Activated CD4-positive, CD25-positive, alpha-beta regulatory T cell treated with anti-CD3 and anti-CD28 coated beads, Interleukin-2, amount 50 U/mL, for 24 hours (primary cell): ENCODE data around the gene EFCAB7.

ENCODE experiments used
- ATAC-seq, 2 donors: fragments of 150-1000 bp; cut with Tn5 transposase; one replicate each; pipeline ENCODE4 v1.10.0; 2021; ENCODE audit warnings: mild to moderate bottlenecking in 1 of 2, moderate library complexity in 1 of 2

The EFCAB7 gene

GRCh38 chr1:63522891-63523728, at the start of gene EFCAB7, which contains the start of gene ITGB3BP:
EFCAB7 (plus strand) TSS chr1:63523525; CDS start chr1:63525573, 2,048 bp downstream.
ITGB3BP (minus strand) TSS chr1:63523225; CDS start chr1:63523133, 92 bp downstream.
- peak; percentile 85 to 89 for ATAC-seq

GRCh38 chr1:63475761-63476160, 47.6 kb upstream of the EFCAB7 start:
- ATAC-seq: no peak

GRCh38 chr1:63480057-63480456, 43.3 kb upstream of the EFCAB7 start:
- no peak for ATAC-seq

- ATAC-seq: no peak
Measured at GRCh38 chr1:63486629-63487028, 36.7 kb upstream of the EFCAB7 start.

- no peak for ATAC-seq
Measured at GRCh38 chr1:63487336-63488065, 35.8 kb upstream of the EFCAB7 start.

- no peak for ATAC-seq
Measured at GRCh38 chr1:63497577-63497976, 25.7 kb upstream of the EFCAB7 start.

GRCh38 chr1:63498106-63498505, 25.2 kb upstream of the EFCAB7 start:
- ATAC-seq: no peak

GRCh38 chr1:63501256-63501655, 22.1 kb upstream of the EFCAB7 start:
- ATAC-seq: no peak

- ATAC-seq: no peak
Measured at GRCh38 chr1:63506782-63507181, 16.5 kb upstream of the EFCAB7 start.

- no peak for ATAC-seq
Measured at GRCh38 chr1:63509718-63510117, 13.6 kb upstream of the EFCAB7 start.

- ATAC-seq: no peak
Measured at GRCh38 chr1:63512584-63512983, 10.7 kb upstream of the EFCAB7 start.

GRCh38 chr1:63516629-63517028, 6.7 kb upstream of the EFCAB7 start:
- ATAC-seq: no peak

- ATAC-seq: peak; percentile 14 to 16
Measured at GRCh38 chr1:63523738-63524137, 413 bp downstream of the EFCAB7 start.

- ATAC-seq: no peak
Measured at GRCh38 chr1:63524201-63524600, 876 bp downstream of the EFCAB7 start.

- no peak for ATAC-seq
Measured at GRCh38 chr1:63532727-63533126, 9.4 kb downstream of the EFCAB7 start.

GRCh38 chr1:63533931-63534330, 10.6 kb downstream of the EFCAB7 start:
- ATAC-seq: no peak

- ATAC-seq: no peak
Measured at GRCh38 chr1:63534406-63534805, 11.1 kb downstream of the EFCAB7 start.

GRCh38 chr1:63537006-63537405, 13.7 kb downstream of the EFCAB7 start:
- no peak for ATAC-seq

- no peak for ATAC-seq
Measured at GRCh38 chr1:63537940-63538339, 14.6 kb downstream of the EFCAB7 start.

- no peak for ATAC-seq
Measured at GRCh38 chr1:63545780-63546179, 22.5 kb downstream of the EFCAB7 start.

GRCh38 chr1:63547621-63548294, 24.4 kb downstream of the EFCAB7 start:
- no peak for ATAC-seq

- no peak for ATAC-seq
Measured at GRCh38 chr1:63548303-63548702, 25.0 kb downstream of the EFCAB7 start.

- no peak for ATAC-seq
Measured at GRCh38 chr1:63548877-63549276, 25.6 kb downstream of the EFCAB7 start.
